Renal cortex interstitium (tissue), 15 donors: ENCODE data around the gene KLK8. TPM values are rescaled to one million over a fixed set of nuclear protein-coding genes. Genes with fewer than 3 reads are reported as not detected.
A peak's percentile ranks its signal among the peaks of the same experiment; 100 is the strongest.

ENCODE experiments used
- DNase-seq, 11 donors: peaks; one replicate each; pipeline ENCODE4 v3.0.0-alpha.2; 2013; ENCODE audit warnings: low read depth in 9 of 11, low spot score in 4 of 11; ENCODE audit errors: extremely low read depth in 1 of 11
- long read RNA-seq, 16 experiments: transcript quantifications; one replicate each; lab custom pipeline, GENCODE V29; 2026
- polyA plus RNA-seq, 3 donors: library from polyadenylated mRNA; unstranded; fragments of 120-200 nt; gene quantifications; one replicate each; pipeline ENCODE4 v1.2.1, GENCODE V29; 2013; ENCODE audit not compliant: insufficient read length in 3 of 3

The KLK8 gene
- 1 to 10 TPM; 2.4 to 4.0 (median 3.6) TPM for polyA plus RNA-seq
- long read RNA-seq, donor 1, partial matches to known transcripts: 0 of 1 reads
- long read RNA-seq, donor 1, other reads (novel, unspliced or antisense): 0 of 1 reads
- long read RNA-seq, donor 2, partial matches to known transcripts: 0 of 1 reads
- long read RNA-seq, donor 2, other reads (novel, unspliced or antisense): 0 of 1 reads
- long read RNA-seq, donor 3, partial matches to known transcripts: 0 of 4 reads
- long read RNA-seq, donor 3, other reads (novel, unspliced or antisense): 0 of 4 reads
- long read RNA-seq, donor 4: 0 reads
- long read RNA-seq, donor 5, partial matches to known transcripts: 0 of 1 reads
- long read RNA-seq, donor 5, other reads (novel, unspliced or antisense): 0 of 1 reads
- long read RNA-seq, donor 6, partial matches to known transcripts: 0 of 4 reads
- long read RNA-seq, donor 6, other reads (novel, unspliced or antisense): 0 of 4 reads
- long read RNA-seq, donor 7, partial matches to known transcripts: 0 of 3 reads
- long read RNA-seq, donor 7, other reads (novel, unspliced or antisense): 0 of 3 reads
- long read RNA-seq, donor 8, partial matches to known transcripts: 0 of 3 reads
- long read RNA-seq, donor 8, other reads (novel, unspliced or antisense): 0 of 3 reads
- long read RNA-seq, donor 9, partial matches to known transcripts: 0 of 1 reads
- long read RNA-seq, donor 9, other reads (novel, unspliced or antisense): 0 of 1 reads
- long read RNA-seq, donor 10, partial matches to known transcripts: 0 of 1 reads
- long read RNA-seq, donor 10, other reads (novel, unspliced or antisense): 0 of 1 reads
- long read RNA-seq, donor 11, partial matches to known transcripts: 0 of 1 reads
- long read RNA-seq, donor 11, other reads (novel, unspliced or antisense): 0 of 1 reads
- long read RNA-seq, donor 12: 0 reads
- long read RNA-seq, donor 13, partial matches to known transcripts: 0 of 4 reads
- long read RNA-seq, donor 13, other reads (novel, unspliced or antisense): 0 of 4 reads
- long read RNA-seq, donor 14, partial matches to known transcripts: 0 of 7 reads
- long read RNA-seq, donor 14, other reads (novel, unspliced or antisense): 0 of 7 reads
- long read RNA-seq, donor 15, partial matches to known transcripts: 0 of 1 reads
- long read RNA-seq, donor 15, other reads (novel, unspliced or antisense): 0 of 1 reads
- long read RNA-seq, donor 16, partial matches to known transcripts: 0 of 7 reads
- long read RNA-seq, donor 16, other reads (novel, unspliced or antisense): 0 of 7 reads

DNA sequence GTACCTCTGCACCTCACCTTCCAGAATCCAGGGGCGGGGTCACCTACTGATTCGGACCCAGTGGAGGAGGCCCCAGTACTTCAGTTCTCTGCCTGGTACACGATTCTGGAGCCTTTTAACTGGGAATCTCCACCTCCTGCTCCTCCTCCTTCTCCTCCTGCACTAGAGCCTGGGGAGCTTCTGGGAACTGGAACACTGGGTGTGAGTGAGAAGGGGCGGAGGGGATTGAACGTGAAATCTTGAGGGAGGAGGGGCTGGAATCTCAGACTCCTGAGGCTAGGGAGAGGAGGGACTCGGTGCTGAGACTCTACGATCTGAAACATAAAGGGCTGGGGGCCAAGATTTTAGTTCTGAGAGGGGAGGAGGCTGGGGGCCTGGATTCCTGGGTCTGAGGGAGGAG is at the start of gene KLK8:
TSS of gene KLK8 (minus strand) at position 90 of the 400 bp plus-strand sequence. CDS start 437 bp downstream, outside the sequence.
- peak in 1 of 11 donors; percentile 47 for DNase-seq

GRCh38 chr19:51047031-51047335 is 45.6 kb upstream of the KLK8 start:
- no peak for DNase-seq

DNA sequence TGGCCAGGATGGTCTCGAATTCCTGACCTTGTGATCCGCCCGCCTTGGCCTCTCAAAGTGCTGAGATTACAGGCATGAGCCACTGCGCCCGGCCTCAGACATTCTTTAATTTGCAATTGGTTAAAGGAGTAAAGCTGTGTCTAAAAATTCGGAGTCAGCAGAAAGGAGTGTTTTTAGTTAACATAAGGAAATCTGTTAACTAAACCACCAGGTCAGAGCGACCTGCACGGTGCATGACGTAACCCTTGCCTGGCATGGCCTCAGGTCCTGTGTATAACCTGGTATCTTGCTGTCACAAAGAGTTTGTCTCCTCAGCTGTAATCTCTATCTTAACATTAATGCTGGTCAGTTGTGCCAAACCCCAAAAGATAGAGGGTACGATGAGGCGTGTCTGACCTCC is 42.9 kb upstream of the KLK8 start:
- DNase-seq: no peak

GRCh38 chr19:51043497-51043896 is 42.1 kb upstream of the KLK8 start:
- no peak for DNase-seq

GRCh38 chr19:51040151-51040550 is 38.7 kb upstream of the KLK8 start:
- DNase-seq: no peak

- no peak for DNase-seq
These were observed 35.1 kb upstream of the KLK8 start for GRCh38 chr19:51036519-51036918.

DNA sequence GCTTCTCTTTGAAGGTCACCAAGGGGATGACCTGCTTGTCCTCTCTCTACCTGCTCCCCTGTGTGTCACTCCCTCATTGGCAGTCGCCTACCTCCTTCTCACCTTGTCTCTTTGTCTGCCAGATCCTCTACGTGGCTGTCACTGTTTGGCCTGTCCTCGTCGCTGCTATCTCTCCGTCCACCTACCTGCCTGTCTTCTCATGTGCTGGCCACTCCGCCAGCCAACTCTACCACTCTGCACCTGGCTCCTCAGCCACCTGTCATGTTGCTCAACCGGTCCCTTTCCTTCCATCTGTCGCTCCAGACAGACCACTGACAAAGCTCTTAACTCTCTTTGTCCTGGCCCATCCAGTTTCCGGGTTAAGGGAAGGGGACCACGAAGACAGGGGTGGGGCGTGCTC is 33.3 kb upstream of the KLK8 start, which contains the start of gene KLK12:
TSS of gene KLK12 (minus strand) at position 299 of the 400 bp plus-strand sequence. CDS start 381 bp downstream, outside the sequence.
- DNase-seq: no peak

DNA sequence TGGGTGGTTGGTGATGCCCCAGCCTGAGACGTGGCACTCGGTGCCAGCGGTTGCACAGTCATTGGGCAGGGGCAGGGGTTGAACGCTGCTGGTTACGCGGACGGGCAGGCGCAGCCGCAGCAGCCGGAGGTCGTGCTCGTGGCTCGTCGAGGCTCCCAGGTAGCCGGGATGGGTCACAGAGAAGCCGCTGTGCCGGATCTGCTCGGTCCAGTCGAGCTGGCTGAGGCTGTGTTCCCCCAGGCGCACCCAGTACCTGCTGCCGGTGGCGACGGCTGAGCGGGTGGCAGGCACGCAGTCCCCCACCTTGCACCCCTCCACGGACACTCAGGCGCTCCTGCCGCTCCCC is 30.4 kb upstream of the KLK8 start:
- no peak for DNase-seq

GRCh38 chr19:51031220-51031879 is 29.9 kb upstream of the KLK8 start:
- DNase-seq: no peak

DNA sequence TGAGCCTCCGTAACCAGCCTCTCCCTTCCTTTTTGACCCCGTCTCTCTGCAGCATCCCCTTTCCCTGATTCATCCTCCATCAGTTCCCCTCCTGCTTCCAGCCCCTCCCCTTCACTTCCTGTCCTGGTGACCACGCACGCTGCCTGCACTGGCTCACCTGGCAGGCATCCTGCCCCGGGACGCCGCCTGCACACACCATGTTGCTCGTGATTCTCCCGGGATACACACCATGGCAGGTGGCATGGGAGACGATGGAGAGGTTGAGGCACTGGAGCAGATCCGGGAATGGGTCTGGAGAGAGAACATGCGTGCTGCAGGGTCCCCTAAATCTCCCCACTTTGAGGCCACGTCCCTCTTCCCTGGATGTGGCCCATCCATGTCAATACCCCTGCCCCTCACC is 29.2 kb upstream of the KLK8 start:
- DNase-seq: no peak

GRCh38 chr19:51029718-51030117 is 28.3 kb upstream of the KLK8 start:
- no peak for DNase-seq

- DNase-seq: no peak
These were observed 26.5 kb upstream of the KLK8 start for GRCh38 chr19:51027873-51028272.

GRCh38 chr19:51027126-51027806 is 25.9 kb upstream of the KLK8 start:
- DNase-seq: no peak

DNA sequence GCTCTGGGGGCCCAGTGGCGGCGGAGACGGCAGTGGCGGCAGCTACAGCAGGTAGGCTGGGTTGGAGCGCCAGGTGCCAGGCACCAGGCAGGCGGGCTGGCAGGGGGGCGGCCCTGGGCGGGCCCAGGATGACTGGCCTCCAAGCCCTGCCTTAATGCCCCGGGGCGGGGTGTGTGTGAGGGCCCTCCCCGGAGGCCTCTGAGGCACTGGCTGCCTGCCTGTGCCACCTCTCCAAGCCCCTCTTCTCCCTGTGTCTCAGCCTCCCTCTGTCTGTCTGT is 25.1 kb upstream of the KLK8 start, which contains the start of gene KLK11:
TSS of gene KLK11 (minus strand) at position 63 of the 278 bp plus-strand sequence. CDS start 985 bp downstream, outside the sequence.
- no peak for DNase-seq

GRCh38 chr19:51025809-51026553 is 24.6 kb upstream of the KLK8 start:
- peak in 2 of 11 donors; percentile 42 to 43 for DNase-seq

- DNase-seq: no peak
These were observed 24.0 kb upstream of the KLK8 start for GRCh38 chr19:51025401-51025800.

GRCh38 chr19:51024924-51025323 is 23.5 kb upstream of the KLK8 start:
- DNase-seq: no peak

DNA sequence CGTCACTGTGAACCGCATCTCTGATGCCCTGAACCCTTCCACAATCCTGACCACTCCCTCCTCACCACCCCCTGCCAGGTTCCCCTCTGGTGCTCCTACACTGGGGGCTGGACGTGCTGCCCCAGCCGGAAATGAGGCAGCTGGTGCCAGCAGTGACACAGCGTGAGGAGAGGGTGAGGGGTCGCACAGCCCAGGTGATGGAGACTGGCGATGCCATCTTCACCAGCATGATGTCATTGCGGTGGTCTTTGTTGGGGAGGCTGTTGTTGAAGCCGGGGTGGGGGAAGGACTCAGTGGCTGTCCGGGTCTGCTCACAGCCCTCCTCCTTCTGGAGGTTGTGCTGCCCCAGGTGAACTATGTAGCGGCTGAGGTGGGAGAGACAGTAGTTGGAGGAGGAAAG is 22.5 kb upstream of the KLK8 start:
- DNase-seq: no peak
